Measurements from ENCODE around the gene PELI2. TPM values are rescaled to one million over a fixed set of nuclear protein-coding genes. Genes with fewer than 3 reads are reported as not detected.
A peak's percentile ranks its signal among the peaks of the same experiment; 100 is the strongest.

The PELI2 gene
- total and polyA plus RNA-seq, 2 donors from 2014 or later = 5.2 to 27.6 TPM

GRCh38 chr14:56181681-56182085 is 63.5 kb downstream of the PELI2 start:
- no peak for TF ChIP-seq CTCF (IDR thresholded peaks at IDR 0.05; ENCODE audit: borderline replicate concordance, extremely low read depth, insufficient read depth)
- H3K9me3 ChIP-seq (ENCODE audit: control insufficient read depth in 2 of 3, insufficient read depth in 1 of 3, low read length in 3 of 3) = no peaks in the 10 kb centered on the region
- no peaks in the 10 kb centered on the region for H3K27me3 ChIP-seq (ENCODE audit: control insufficient read depth, insufficient read depth, low read length)
- H3K4me1 ChIP-seq (ENCODE audit: control insufficient read depth in 2 of 3, insufficient read depth in 2 of 3, low read depth in 1 of 3, low read length in 3 of 3) = peaks cover 0 to 10% (median 3%) of the 10 kb centered on the region in 3 donors
- no peak overlapping the region for H3K9ac ChIP-seq (ENCODE audit: low read length in 3 of 3)
- H3K27ac ChIP-seq (ENCODE audit: low read depth in 2 of 2, low read length in 2 of 2) = peak overlapping the region in 1 of 2 donors; percentile 10
- FAIRE-seq (no peak), DNase-seq (no peak)
- no peak overlapping the region for H3K4me3 ChIP-seq (ENCODE audit: low read length in 3 of 3)
- intact Hi-C loops (cut with DNase I) = no loop called here
- no peaks in the 10 kb centered on the region for H3K36me3 ChIP-seq (ENCODE audit: control insufficient read depth in 2 of 3, insufficient read depth in 3 of 3, low read length in 3 of 3)

GRCh38 chr14:56182410-56182809 is 64.2 kb downstream of the PELI2 start:
- FAIRE-seq (no peak), DNase-seq (no peak)
- H3K9me3 ChIP-seq (ENCODE audit: control insufficient read depth in 2 of 3, insufficient read depth in 1 of 3, low read length in 3 of 3) = no peaks in the 10 kb centered on the region
- no peaks in the 10 kb centered on the region for H3K27me3 ChIP-seq (ENCODE audit: control insufficient read depth, insufficient read depth, low read length)
- no peak overlapping the region for H3K27ac ChIP-seq (ENCODE audit: low read depth in 2 of 2, low read length in 2 of 2)
- intact Hi-C loops (cut with DNase I) = no loop called here
- no peak overlapping the region for H3K4me3 ChIP-seq (ENCODE audit: low read length in 3 of 3)
- H3K9ac ChIP-seq (ENCODE audit: low read length in 3 of 3) = no peak overlapping the region
- H3K4me1 ChIP-seq (ENCODE audit: control insufficient read depth in 2 of 3, insufficient read depth in 2 of 3, low read depth in 1 of 3, low read length in 3 of 3) = peaks cover 0 to 6% (median 3%) of the 10 kb centered on the region in 3 donors
- no peaks in the 10 kb centered on the region for H3K36me3 ChIP-seq (ENCODE audit: control insufficient read depth in 2 of 3, insufficient read depth in 3 of 3, low read length in 3 of 3)
- no peak for TF ChIP-seq CTCF (IDR thresholded peaks at IDR 0.05; ENCODE audit: borderline replicate concordance, extremely low read depth, insufficient read depth)

- intact Hi-C loops (cut with DNase I) = no loop called here
- Histone ChIP-seq H3K27me3 (ENCODE audit: control insufficient read depth, insufficient read depth, low read length) (no peaks in the 10 kb centered on the region), H3K9ac (ENCODE audit: low read length in 3 of 3) (no peak overlapping the region), H3K4me1 (ENCODE audit: control insufficient read depth in 2 of 3, insufficient read depth in 2 of 3, low read depth in 1 of 3, low read length in 3 of 3) (peaks cover 0 to 5% (median 3%) of the 10 kb centered on the region in 3 donors), H3K9me3 (ENCODE audit: control insufficient read depth in 2 of 3, insufficient read depth in 1 of 3, low read length in 3 of 3) (no peaks in the 10 kb centered on the region), H3K4me3 (ENCODE audit: low read length in 3 of 3) (no peak overlapping the region), H3K36me3 (ENCODE audit: control insufficient read depth in 2 of 3, insufficient read depth in 3 of 3, low read length in 3 of 3) (no peaks in the 10 kb centered on the region), H3K27ac (ENCODE audit: low read depth in 2 of 2, low read length in 2 of 2) (no peak overlapping the region)
- FAIRE-seq (no peak), DNase-seq (no peak)
- TF ChIP-seq CTCF (IDR thresholded peaks at IDR 0.05; ENCODE audit: borderline replicate concordance, extremely low read depth, insufficient read depth) = no peak
Measured at GRCh38 chr14:56183631-56184157, 65.5 kb downstream of the PELI2 start.

- Histone ChIP-seq H3K9ac (ENCODE audit: low read length in 3 of 3) (no peak overlapping the region), H3K4me3 (ENCODE audit: low read length in 3 of 3) (no peak overlapping the region), H3K27ac (ENCODE audit: low read depth in 2 of 2, low read length in 2 of 2) (no peak overlapping the region), H3K4me1 (ENCODE audit: control insufficient read depth in 2 of 3, insufficient read depth in 2 of 3, low read depth in 1 of 3, low read length in 3 of 3) (peaks cover 0 to 3% (median 3%) of the 10 kb centered on the region in 3 donors), H3K9me3 (ENCODE audit: control insufficient read depth in 2 of 3, insufficient read depth in 1 of 3, low read length in 3 of 3) (no peaks in the 10 kb centered on the region), H3K36me3 (ENCODE audit: control insufficient read depth in 2 of 3, insufficient read depth in 3 of 3, low read length in 3 of 3) (no peaks in the 10 kb centered on the region), H3K27me3 (ENCODE audit: control insufficient read depth, insufficient read depth, low read length) (no peaks in the 10 kb centered on the region)
- TF ChIP-seq CTCF (IDR thresholded peaks at IDR 0.05; ENCODE audit: borderline replicate concordance, extremely low read depth, insufficient read depth) = no peak
- FAIRE-seq = no peak
- DNase-seq = no peak
- intact Hi-C loops (cut with DNase I) = no loop called here
Measured at GRCh38 chr14:56185992-56186391, 67.8 kb downstream of the PELI2 start.

All from kidney (tissue), 14 donors.